Fibroblast of the conjunctiva (primary cell): ENCODE measurements around the gene MYT1.
"Not testable (repeated sequence)": the region's sequence is repeated elsewhere in the genome, so short reads cannot be mapped to it uniquely, and the experiment has no call there.

Source experiments
- DNase-seq: peaks from one replicate; pipeline ENCODE4 v3.0.0-alpha.2; 2010; ENCODE audit warnings: low read depth

Gene MYT1

GRCh38 chr20:64164123-64164836 lies at the start of gene MYT1:
TSS of gene MYT1 (plus strand) at chr20:64164452. CDS start at chr20:64198862, 34,410 bp downstream.
- no peak for DNase-seq

- DNase-seq = no peak
These were observed 48.9 kb upstream of the MYT1 start for GRCh38 chr20:64115171-64115911.

DNA sequence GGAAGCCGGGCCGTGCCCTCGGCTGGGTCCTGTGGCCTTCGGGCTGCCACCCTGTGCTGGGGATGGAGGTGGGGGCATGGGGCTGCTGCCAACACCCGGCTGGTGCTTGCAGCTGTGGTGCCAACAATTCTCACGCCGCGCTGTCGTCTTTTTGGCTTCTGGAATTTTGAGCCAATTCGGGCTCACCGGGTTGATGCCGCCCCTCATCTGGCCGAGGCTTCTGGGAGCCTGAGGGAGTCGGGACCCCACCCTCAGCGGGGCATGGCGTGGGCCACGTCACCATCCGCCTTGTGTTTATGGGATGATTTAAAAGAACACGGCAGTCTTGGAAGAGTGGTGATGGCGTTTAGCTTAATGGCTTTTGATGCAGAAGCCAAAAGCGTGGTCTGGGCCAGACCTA lies 48.2 kb upstream of the MYT1 start:
- no peak for DNase-seq

- no peak for DNase-seq
These were observed 47.5 kb upstream of the MYT1 start for GRCh38 chr20:64116541-64117431.

DNA sequence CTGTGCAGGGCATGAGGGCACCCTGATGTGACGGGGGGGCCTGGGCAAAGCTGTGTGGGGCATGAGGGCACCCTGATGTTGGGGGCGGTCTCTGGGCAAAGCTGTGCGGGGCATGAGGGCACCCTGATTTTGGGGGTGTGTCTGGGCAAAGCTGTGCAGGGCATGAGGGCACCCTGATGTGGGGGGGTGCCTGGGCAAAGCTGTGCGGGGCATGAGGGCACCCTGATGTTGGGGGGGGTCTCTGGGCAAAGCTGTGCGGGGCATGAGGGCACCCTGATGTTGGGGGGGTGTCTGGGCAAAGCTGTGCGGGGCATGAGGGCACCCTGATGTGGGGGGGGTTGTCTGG lies 46.8 kb upstream of the MYT1 start:
- DNase-seq = not testable (repeated sequence)

GRCh38 chr20:64119301-64119680 lies 45.0 kb upstream of the MYT1 start:
- DNase-seq = no peak

GRCh38 chr20:64119681-64120341 lies 44.4 kb upstream of the MYT1 start:
- DNase-seq = no peak

- no peak for DNase-seq
These were observed 42.7 kb upstream of the MYT1 start for GRCh38 chr20:64121586-64121985.

GRCh38 chr20:64122927-64123326 lies 41.3 kb upstream of the MYT1 start:
- DNase-seq = not testable (repeated sequence)

- not testable (repeated sequence) for DNase-seq
These were observed 40.7 kb upstream of the MYT1 start for GRCh38 chr20:64123517-64123916.

GRCh38 chr20:64129146-64129782 lies 35.0 kb upstream of the MYT1 start:
- DNase-seq = no peak

- DNase-seq = no peak
These were observed 34.0 kb upstream of the MYT1 start for GRCh38 chr20:64130271-64130670.

- DNase-seq = no peak
These were observed 33.4 kb upstream of the MYT1 start for GRCh38 chr20:64130876-64131275.

DNA sequence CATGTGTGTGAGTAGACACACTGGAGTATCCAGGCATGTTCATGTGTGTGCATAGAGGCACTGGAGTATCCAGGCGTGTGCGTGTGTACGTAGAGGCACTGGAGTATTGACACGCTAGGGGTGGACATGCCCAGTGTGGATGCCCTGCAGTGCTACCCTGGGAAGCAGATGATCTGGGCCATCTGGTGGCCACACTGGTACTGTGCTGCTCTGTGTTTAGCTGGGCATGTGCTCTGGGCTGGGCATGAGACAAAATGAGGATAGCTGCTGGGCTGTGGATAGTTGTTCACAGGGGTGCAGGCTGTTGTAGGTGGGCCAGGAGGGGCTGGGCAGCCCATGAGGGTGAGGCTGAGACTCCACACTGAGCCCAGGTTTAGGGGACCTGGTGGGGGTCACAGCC lies 32.8 kb upstream of the MYT1 start:
- DNase-seq = no peak

DNA sequence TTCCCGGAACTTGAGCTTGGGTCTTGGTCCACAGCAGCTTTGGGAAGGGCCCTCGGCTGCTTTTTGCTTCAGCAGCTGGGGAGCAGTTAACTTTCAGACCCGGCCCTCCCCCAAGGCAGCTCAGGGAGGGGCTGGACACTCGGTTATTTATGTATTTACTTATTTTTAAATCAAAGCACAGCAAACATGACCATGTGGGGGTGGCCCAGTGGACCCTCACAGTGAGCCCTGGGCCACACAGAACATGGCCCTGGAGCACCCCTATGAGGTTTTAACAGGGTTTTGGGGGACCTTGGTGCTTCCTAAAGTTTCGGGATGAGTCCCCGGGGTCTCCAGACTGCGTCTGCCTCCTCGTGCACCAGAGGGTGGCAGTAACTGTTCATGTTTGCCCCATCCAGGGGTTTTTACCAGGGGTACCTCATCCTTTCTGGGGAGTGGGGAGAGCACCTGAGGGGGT lies 30.3 kb upstream of the MYT1 start:
- DNase-seq = no peak

GRCh38 chr20:64134744-64135143 lies 29.5 kb upstream of the MYT1 start:
- DNase-seq = not testable (repeated sequence)

DNA sequence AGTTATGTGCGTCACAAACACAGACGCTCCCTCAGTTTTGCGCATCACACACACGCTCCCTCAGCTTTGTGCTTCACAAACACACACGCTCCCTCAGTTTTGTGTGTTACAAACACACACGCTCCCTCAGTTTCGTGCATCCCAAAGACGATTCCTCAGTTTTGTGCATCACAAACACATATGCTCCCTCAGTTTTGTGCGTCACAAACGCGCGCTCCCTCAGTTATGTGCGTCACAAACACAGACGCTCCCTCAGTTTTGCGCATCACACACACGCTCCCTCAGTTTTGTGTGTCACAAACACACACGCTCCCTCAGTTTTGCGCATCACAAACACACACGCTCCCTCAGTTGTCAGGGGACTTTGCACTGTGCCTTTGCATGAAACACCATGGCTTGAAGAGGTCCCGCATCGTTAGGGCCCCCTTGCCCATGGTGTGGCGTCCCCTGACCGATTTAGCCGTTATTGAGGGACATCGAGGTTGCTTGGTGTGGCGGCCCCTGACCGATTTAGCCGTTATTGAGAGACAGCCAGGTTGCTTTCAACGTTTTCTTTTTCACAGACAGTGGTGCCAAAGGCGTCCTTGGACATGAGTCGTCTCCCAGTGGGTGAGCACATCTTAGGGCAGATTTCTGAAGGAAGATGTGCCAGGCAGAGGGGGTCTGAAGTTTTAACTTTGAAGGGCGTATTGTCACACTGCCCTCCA lies 28.1 kb upstream of the MYT1 start:
- no peak for DNase-seq

- no peak for DNase-seq
These were observed 26.6 kb upstream of the MYT1 start for GRCh38 chr20:64137598-64138031.

- DNase-seq = no peak
These were observed 25.9 kb upstream of the MYT1 start for GRCh38 chr20:64138276-64138815.

GRCh38 chr20:64139199-64140060 lies 24.8 kb upstream of the MYT1 start:
- DNase-seq = no peak
